ENCODE measurements around the gene CCDC30.

Gene CCDC30

DNA sequence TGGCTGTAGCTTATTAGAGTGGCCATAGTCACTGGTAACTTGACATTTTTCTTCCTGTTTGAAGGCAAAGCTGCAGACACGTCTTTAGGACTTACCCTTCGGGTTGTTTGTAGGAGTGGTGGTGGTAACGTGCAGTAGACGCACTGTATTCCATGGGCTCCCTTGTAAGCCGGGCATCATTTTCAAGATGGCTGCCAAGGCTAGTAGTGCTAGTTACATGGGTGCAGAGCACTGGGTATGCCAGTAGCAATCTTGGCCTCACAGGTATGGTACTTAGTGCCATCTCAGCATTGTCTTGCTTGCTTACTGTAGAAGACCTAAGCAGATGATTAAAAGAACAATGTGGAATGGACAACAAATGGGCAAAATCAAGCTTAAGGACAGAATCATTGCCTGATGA lies 221.1 kb downstream of the CCDC30 start:
- no peaks in the 10 kb centered on the region for H3K9me3 ChIP-seq (ENCODE audit: control insufficient read depth, insufficient read depth, low read length)
- WGBS (ENCODE audit: insufficient coverage, insufficient read length), result no CpG with 5 or more reads among the region's 5 CpGs
- H3K4me1 ChIP-seq (ENCODE audit: control insufficient read depth, insufficient read depth, low read length), result peaks cover 1% of the 10 kb centered on the region; the same call in 1 of the 2 replicates
- no peak for DNase-seq (ENCODE audit: low read depth, low spot score)
- peaks cover 3% of the 10 kb centered on the region; the same call in 1 of the 2 replicates for H3K36me3 ChIP-seq (ENCODE audit: control insufficient read depth, insufficient read depth, low read length)
- H3K4me3 ChIP-seq (ENCODE audit: low read length), result peak overlapping the region; percentile 27; the same call in 1 of the 2 replicates
- H3K27me3 ChIP-seq (ENCODE audit: control insufficient read depth, insufficient read depth, low read length), result no peaks in the 10 kb centered on the region
- H3K27ac ChIP-seq (ENCODE audit: low read length), result no peak overlapping the region

DNA sequence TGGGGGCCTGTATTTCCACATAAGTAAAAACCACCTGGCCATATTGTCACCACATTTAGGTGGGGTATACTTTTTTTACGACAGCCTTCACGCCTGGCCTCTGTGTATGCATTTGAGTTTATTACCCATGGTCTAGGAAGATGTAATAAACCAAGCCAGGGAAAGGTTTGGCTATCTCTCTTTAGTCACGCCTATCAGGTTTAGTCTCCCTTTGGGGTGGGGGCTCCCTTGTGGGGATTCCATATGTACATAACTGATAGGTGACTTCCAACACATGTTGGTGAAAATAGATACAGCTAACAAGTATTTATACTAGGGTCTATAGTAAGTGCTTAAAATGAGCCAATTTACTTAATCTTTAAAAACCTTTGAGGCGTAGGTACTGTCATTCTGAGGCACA lies 223.3 kb downstream of the CCDC30 start:
- H3K36me3 ChIP-seq (ENCODE audit: control insufficient read depth, insufficient read depth, low read length), result peaks cover 3% of the 10 kb centered on the region; the same call in 1 of the 2 replicates
- no peaks in the 10 kb centered on the region for H3K9me3 ChIP-seq (ENCODE audit: control insufficient read depth, insufficient read depth, low read length)
- no peak for DNase-seq (ENCODE audit: low read depth, low spot score)
- no peak overlapping the region for H3K27ac ChIP-seq (ENCODE audit: low read length)
- peaks cover 1% of the 10 kb centered on the region; the same call in 1 of the 2 replicates for H3K4me1 ChIP-seq (ENCODE audit: control insufficient read depth, insufficient read depth, low read length)
- no peak overlapping the region for H3K4me3 ChIP-seq (ENCODE audit: low read length)
- no CpG with 5 or more reads among the region's 4 CpGs for WGBS (ENCODE audit: insufficient coverage, insufficient read length)
- no peaks in the 10 kb centered on the region for H3K27me3 ChIP-seq (ENCODE audit: control insufficient read depth, insufficient read depth, low read length)

DNA sequence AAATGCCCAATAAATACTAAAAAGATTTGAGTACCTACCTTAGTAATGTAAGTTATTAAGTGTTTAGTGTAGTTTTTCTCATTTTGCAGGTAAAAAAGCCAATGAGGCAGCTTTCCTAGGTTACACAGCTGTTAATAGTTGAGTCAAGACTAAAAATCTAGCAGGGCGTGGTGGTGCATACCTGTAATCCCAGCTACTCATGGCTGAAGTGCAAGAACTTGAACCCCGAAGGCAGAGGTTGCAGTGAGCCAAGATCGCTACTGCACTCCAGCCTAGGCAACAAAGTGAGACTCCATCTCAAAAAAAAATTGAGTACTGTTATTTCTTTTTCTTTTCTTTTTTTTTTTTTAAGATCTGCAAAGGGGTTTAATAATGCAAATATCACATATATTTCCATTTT lies 226.8 kb downstream of the CCDC30 start:
- no peaks in the 10 kb centered on the region; the same call in 1 of the 2 replicates for H3K36me3 ChIP-seq (ENCODE audit: control insufficient read depth, insufficient read depth, low read length)
- peaks cover 1% of the 10 kb centered on the region; the same call in 1 of the 2 replicates for H3K4me1 ChIP-seq (ENCODE audit: control insufficient read depth, insufficient read depth, low read length)
- no peak overlapping the region for H3K27ac ChIP-seq (ENCODE audit: low read length)
- H3K27me3 ChIP-seq (ENCODE audit: control insufficient read depth, insufficient read depth, low read length), result no peaks in the 10 kb centered on the region
- no peak overlapping the region for H3K4me3 ChIP-seq (ENCODE audit: low read length)
- WGBS (ENCODE audit: insufficient coverage, insufficient read length), result no CpG with 5 or more reads among the region's 3 CpGs
- no peaks in the 10 kb centered on the region for H3K9me3 ChIP-seq (ENCODE audit: control insufficient read depth, insufficient read depth, low read length)
- DNase-seq (ENCODE audit: low read depth, low spot score), result no peak

DNA sequence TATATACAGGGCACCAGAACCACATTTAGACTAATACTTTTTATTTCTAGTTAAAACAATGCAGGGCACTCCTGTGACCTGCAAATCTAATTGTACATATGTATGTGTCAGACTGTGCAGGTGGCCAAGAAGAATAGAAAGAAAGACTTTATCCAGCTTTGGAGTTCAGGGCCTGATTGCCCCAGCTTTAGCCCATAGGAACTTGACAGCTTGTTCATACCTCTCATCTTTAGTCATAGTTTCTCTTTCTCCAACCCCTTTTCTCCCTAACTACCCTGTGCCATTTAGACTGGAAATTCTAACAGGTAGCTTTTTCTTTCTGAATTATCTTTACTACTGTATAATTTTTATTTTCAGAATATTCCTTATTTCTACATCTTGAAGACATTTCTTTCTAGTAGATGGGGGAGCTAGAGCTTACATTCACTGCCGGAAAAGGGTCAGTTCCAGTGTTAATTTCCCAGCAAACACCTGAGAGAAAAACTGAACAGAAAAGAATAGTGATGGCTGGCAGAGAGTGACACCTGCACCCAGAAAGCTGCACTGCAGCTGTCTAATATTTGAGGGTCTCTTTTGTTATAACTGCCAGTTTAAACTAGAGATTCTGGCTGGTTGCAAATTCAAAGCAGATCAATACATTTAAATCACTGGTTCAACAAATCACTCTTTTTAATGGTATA lies 227.5 kb downstream of the CCDC30 start:
- Histone ChIP-seq H3K4me1 (ENCODE audit: control insufficient read depth, insufficient read depth, low read length) (peaks cover 1% of the 10 kb centered on the region; the same call in 1 of the 2 replicates), H3K36me3 (ENCODE audit: control insufficient read depth, insufficient read depth, low read length) (peaks cover 1% of the 10 kb centered on the region; the same call in 1 of the 2 replicates), H3K9me3 (ENCODE audit: control insufficient read depth, insufficient read depth, low read length) (no peaks in the 10 kb centered on the region), H3K27me3 (ENCODE audit: control insufficient read depth, insufficient read depth, low read length) (no peaks in the 10 kb centered on the region), H3K4me3 (ENCODE audit: low read length) (no peak overlapping the region), H3K27ac (ENCODE audit: low read length) (no peak overlapping the region)
- DNase-seq (ENCODE audit: low read depth, low spot score), result no peak
- no CpG with 5 or more reads among the region's 1 CpG for WGBS (ENCODE audit: insufficient coverage, insufficient read length)

DNA sequence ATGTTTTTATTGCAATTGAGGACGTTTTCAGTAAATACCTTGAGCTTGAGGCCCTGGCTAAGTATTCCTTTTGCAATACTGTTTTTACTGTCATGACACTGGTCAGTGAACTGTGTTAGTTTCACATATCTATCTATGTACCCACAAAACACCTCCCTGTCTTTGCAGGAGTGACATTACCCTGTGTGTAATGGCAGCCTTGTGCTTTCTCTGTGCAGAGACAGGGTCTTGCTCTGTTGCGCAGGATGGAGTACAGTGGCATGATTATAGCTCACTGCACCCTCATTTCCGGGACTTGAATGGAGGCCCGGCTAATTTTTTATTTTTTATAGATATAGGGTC lies 228.0 kb downstream of the CCDC30 start:
- Histone ChIP-seq H3K9me3 (ENCODE audit: control insufficient read depth, insufficient read depth, low read length) (no peaks in the 10 kb centered on the region), H3K27me3 (ENCODE audit: control insufficient read depth, insufficient read depth, low read length) (no peaks in the 10 kb centered on the region), H3K27ac (ENCODE audit: low read length) (no peak overlapping the region), H3K36me3 (ENCODE audit: control insufficient read depth, insufficient read depth, low read length) (peaks cover 2% of the 10 kb centered on the region; the same call in 1 of the 2 replicates), H3K4me3 (ENCODE audit: low read length) (no peak overlapping the region), H3K4me1 (ENCODE audit: control insufficient read depth, insufficient read depth, low read length) (peaks cover 1% of the 10 kb centered on the region; the same call in 1 of the 2 replicates)
- WGBS (ENCODE audit: insufficient coverage, insufficient read length), result no CpG with 5 or more reads among the region's 4 CpGs
- no peak for DNase-seq (ENCODE audit: low read depth, low spot score)

DNA sequence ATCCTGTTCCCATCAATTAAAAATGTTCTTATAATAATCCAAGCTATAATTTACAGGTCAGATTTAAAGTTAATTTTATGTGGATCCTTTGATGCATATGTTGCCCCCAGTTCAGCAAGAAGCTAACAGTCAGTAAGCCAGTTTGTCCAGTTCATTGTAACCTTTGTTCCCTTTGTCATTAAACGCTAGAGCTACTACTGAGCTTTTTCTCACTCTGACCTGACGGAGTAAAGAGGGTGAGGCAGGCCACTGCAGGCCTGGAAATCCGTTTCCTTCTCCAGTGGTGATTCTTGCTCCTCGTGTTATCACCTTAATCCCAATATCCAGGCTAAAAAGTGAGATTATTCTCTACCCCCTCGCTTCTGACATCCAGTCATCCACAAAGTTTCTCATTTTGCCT lies 229.4 kb downstream of the CCDC30 start:
- DNase-seq (ENCODE audit: low read depth, low spot score), result no peak
- H3K9me3 ChIP-seq (ENCODE audit: control insufficient read depth, insufficient read depth, low read length), result no peaks in the 10 kb centered on the region
- WGBS (ENCODE audit: insufficient coverage, insufficient read length), result no CpG with 5 or more reads among the region's 5 CpGs
- H3K4me1 ChIP-seq (ENCODE audit: control insufficient read depth, insufficient read depth, low read length), result peaks cover 1% of the 10 kb centered on the region; the same call in 1 of the 2 replicates
- H3K36me3 ChIP-seq (ENCODE audit: control insufficient read depth, insufficient read depth, low read length), result peaks cover 7% of the 10 kb centered on the region; the same call in 1 of the 2 replicates
- H3K27me3 ChIP-seq (ENCODE audit: control insufficient read depth, insufficient read depth, low read length), result no peaks in the 10 kb centered on the region
- H3K4me3 ChIP-seq (ENCODE audit: low read length), result no peak overlapping the region
- no peak overlapping the region for H3K27ac ChIP-seq (ENCODE audit: low read length)

DNA sequence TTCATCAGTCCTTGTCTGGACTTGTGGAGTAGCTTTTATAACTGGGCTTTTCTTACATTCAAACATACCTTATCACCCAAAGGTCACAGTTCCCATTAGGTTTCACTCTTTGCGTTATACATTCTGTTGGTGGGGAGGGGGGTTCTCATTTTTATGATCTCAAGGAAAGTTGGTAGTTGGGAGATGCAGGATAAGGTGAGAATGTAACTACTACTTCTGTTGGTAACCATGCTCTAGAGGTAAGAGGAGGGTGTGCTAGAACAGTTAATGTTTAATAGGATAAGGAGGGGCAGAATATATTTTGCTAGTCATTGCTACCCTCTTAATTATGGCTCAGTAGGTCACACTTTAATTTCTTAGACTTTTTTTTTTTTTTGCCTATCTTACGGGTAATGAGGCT lies 229.8 kb downstream of the CCDC30 start:
- Histone ChIP-seq H3K27ac (ENCODE audit: low read length) (no peak overlapping the region), H3K27me3 (ENCODE audit: control insufficient read depth, insufficient read depth, low read length) (no peaks in the 10 kb centered on the region), H3K4me3 (ENCODE audit: low read length) (no peak overlapping the region), H3K36me3 (ENCODE audit: control insufficient read depth, insufficient read depth, low read length) (peaks cover 10% of the 10 kb centered on the region; the same call in 1 of the 2 replicates), H3K4me1 (ENCODE audit: control insufficient read depth, insufficient read depth, low read length) (peaks cover 1% of the 10 kb centered on the region; the same call in 1 of the 2 replicates), H3K9me3 (ENCODE audit: control insufficient read depth, insufficient read depth, low read length) (no peaks in the 10 kb centered on the region)
- DNase-seq (ENCODE audit: low read depth, low spot score), result no peak
- WGBS (ENCODE audit: insufficient coverage, insufficient read length), result no CpG with 5 or more reads among the region's 2 CpGs

DNA sequence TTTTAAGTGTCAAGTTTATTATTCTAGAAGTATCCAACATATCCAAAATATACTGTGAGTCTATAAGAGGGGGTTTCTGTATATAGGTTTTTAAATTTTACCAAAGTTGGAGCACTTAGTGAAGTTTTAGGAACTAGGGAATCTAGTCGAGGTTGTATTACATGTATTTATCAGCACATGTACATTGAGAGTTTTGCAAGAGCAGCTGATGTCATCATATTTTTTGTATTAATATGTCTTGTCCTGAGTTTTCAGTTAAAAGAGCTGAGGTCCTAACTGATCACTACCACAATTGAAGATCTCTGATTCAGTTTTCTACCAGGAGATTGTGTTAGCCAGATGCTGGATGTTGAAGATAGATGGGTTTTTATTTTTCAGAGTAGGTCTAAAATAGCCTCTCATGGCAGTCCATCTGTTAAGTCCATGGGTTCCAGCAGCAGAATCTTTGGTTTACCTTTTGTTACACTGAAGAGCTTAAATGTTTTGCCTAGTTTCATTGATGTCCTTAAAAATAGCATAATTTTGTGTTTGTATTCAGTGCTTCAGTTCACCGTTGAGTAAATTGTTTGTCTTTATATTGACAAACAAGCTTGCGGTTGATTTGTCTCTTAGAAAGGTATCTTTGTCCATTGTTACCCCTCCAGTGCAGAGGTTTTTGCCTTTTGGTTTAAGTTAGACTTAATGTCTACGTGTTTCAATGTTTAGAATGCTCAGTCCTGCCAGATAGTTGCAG lies 235.2 kb downstream of the CCDC30 start:
- H3K27ac ChIP-seq (ENCODE audit: low read length), result no peak overlapping the region
- H3K4me1 ChIP-seq (ENCODE audit: control insufficient read depth, insufficient read depth, low read length), result no peaks in the 10 kb centered on the region
- no CpG with 5 or more reads among the region's 4 CpGs for WGBS (ENCODE audit: insufficient coverage, insufficient read length)
- peaks cover 29% of the 10 kb centered on the region; the same call in 1 of the 2 replicates for H3K36me3 ChIP-seq (ENCODE audit: control insufficient read depth, insufficient read depth, low read length)
- H3K9me3 ChIP-seq (ENCODE audit: control insufficient read depth, insufficient read depth, low read length), result no peaks in the 10 kb centered on the region
- H3K27me3 ChIP-seq (ENCODE audit: control insufficient read depth, insufficient read depth, low read length), result no peaks in the 10 kb centered on the region; the same call in 1 of the 2 replicates
- H3K4me3 ChIP-seq (ENCODE audit: low read length), result no peak overlapping the region
- DNase-seq (ENCODE audit: low read depth, low spot score), result no peak

DNA sequence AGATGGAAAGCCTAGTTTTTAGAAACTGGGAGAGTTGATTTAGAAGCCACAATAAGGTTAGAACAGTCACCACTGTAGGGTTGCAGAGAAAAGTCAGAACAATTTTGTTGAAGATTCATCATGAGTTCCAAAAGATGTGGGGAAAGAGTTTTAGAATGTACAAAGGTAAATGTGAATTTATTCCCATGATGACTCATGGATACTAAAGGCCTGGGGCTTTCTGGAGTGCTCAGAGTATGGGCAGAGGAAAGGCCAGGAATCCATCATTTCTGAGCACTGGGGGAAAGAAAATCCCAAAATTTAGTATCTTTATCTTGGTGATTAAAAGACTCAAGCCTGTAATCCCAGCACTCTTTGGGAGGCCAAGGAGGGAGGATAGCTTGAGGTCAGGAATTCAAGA lies 236.9 kb downstream of the CCDC30 start:
- H3K27ac ChIP-seq (ENCODE audit: low read length), result no peak overlapping the region
- no peaks in the 10 kb centered on the region for H3K9me3 ChIP-seq (ENCODE audit: control insufficient read depth, insufficient read depth, low read length)
- H3K36me3 ChIP-seq (ENCODE audit: control insufficient read depth, insufficient read depth, low read length), result peaks cover 36% of the 10 kb centered on the region; the same call in 1 of the 2 replicates
- H3K27me3 ChIP-seq (ENCODE audit: control insufficient read depth, insufficient read depth, low read length), result no peaks in the 10 kb centered on the region; the same call in 1 of the 2 replicates
- H3K4me3 ChIP-seq (ENCODE audit: low read length), result no peak overlapping the region
- DNase-seq (ENCODE audit: low read depth, low spot score), result no peak
- no peaks in the 10 kb centered on the region for H3K4me1 ChIP-seq (ENCODE audit: control insufficient read depth, insufficient read depth, low read length)

DNA sequence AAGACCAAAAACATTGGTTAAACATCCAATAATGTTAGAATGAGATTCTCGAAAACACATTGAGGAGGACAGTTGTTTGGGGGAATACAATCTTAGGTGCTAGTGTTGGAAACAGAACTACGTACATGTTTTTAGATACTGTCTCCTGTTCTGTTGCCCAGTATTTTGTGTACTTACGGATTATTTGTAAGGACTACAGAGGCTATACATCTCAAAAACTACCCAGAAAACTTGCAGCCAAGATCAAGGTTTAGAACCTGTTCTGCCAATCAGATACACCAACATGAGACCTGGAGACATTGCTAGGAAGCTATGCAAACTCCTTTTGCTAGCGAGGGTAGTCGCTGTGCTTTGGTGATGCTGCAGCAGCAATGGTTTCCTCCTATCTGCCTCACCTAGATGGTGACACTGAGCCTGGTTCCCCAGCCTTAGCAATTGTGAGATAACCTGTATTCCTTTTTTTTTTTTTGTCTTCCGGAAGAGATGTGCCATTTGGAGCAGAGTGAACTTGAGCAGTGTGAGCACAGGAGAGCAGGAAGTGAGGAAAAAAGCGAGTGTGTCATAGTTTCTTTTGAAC lies 240.9 kb downstream of the CCDC30 start:
- no CpG with 5 or more reads among the region's 7 CpGs for WGBS (ENCODE audit: insufficient coverage, insufficient read length)
- Histone ChIP-seq H3K4me3 (ENCODE audit: low read length) (no peak overlapping the region), H3K27ac (ENCODE audit: low read length) (no peak overlapping the region), H3K9me3 (ENCODE audit: control insufficient read depth, insufficient read depth, low read length) (no peaks in the 10 kb centered on the region), H3K4me1 (ENCODE audit: control insufficient read depth, insufficient read depth, low read length) (no peaks in the 10 kb centered on the region), H3K27me3 (ENCODE audit: control insufficient read depth, insufficient read depth, low read length) (no peaks in the 10 kb centered on the region), H3K36me3 (ENCODE audit: control insufficient read depth, insufficient read depth, low read length) (peaks cover 25% of the 10 kb centered on the region; the same call in 1 of the 2 replicates)
- no peak for DNase-seq (ENCODE audit: low read depth, low spot score)

Data from iPS DF 6.9 (cell line).